GM04504 (cell line): ENCODE data around the gene ZDHHC19.
"Not testable (repeated sequence)": the region's sequence is repeated elsewhere in the genome, so short reads cannot be mapped to it uniquely, and the experiment has no call there.

Source experiments
- DNase-seq: peaks from one replicate; pipeline ENCODE4 v3.0.0-alpha.2; 2012; ENCODE audit warnings: low read depth

The ZDHHC19 gene

DNA sequence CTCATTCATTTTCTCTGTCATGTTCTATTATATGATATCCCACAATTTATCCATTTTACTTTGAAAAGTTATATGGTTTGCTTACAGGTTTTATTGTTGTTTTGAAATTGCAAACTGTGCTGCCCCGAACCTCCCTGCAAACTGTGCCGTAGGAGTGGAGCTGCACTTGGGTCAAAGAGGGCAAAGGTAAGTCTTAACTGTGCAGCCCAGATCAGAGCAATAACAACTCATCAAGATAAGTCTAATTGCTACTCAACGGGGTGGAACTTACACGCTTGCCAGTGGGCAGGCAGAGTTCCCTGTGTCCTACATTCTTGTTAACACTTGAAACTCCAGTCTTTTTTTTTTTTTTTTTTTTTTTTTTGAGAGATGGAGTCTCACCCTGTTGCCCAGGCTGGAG lies 33.2 kb downstream of the ZDHHC19 start:
- DNase-seq = no peak

DNA sequence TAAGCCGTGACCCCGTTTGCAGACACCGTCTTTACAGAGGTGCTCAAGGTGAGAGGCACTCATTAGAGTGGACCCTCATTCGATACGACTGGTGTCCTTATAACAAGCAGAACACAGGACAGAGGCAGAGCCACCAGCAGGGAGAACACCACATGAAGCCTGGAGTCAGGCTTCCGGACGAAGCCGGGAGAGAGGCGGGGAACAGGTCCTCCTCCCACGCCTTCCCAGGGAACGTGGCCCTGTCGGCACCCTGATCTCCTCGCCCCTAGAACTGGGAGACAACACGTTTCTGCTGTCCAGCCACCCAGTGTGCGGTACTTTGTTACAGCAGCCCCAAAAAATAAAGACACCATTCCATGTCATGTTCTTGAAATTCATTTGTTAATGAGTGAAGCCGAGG lies 33.6 kb downstream of the ZDHHC19 start:
- DNase-seq = no peak

DNA sequence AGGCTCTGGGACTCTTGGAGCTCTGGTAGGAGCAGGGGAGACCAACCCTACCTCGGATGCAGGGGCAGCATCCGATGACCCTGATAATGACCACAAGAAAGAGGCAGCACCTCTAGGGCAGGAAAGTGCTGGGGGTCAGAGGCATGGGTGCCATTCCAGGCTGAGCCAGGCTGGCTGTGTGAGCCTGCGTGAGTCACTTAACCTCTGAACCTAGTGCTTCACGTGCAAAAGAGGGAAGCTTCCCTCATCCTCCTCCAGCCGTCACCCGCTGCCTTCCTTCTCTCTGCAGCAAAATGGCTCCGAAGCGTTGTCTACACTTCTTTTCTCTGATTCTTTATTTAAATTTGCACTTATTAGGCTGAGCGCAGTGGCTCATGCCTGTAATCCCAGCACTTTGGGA lies 35.5 kb downstream of the ZDHHC19 start:
- no peak for DNase-seq

DNA sequence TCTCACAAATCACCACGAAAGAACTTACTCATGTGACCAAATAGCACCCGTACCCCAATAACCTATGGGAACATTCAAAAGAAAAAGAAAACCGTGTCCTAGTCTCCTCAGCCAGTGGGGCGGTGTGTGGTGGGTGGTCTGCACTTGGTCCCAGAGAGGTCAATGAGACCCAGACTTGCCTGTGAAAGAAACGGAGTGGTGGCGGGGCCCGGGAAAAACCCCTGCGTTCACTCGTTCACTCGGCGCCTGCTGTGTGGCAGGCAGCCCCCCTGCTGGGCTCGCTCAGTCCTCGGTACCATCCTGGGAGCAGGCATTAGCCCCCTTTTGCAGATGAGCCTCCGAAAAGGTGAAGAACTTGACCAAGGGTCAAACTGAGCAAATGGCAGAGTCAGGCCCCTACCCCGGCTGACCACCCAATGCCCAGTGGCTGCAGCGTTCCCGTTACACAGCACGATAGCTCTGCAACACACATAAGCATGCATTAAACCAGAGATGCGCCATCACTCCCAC lies 36.0 kb downstream of the ZDHHC19 start:
- DNase-seq = no peak

DNA sequence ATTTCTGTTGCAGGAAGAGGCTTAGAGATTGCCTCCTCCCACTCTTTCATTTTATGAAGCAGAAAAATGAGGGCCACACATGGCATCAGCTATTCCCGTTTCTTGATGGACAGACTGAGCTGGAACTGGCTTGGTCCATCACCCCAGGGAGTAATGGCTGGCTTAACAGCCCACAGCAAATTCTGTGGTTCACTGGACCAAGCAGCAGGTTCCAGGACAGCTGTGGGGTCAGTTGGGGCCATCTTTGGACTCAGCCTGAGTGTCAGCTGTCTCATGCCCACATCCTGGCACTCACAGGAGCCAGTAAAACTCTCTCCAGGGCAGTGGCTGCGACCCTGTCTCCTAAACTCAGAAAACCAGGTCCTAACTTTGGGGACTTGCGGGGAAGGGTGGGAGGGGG lies 36.5 kb downstream of the ZDHHC19 start:
- no peak for DNase-seq

DNA sequence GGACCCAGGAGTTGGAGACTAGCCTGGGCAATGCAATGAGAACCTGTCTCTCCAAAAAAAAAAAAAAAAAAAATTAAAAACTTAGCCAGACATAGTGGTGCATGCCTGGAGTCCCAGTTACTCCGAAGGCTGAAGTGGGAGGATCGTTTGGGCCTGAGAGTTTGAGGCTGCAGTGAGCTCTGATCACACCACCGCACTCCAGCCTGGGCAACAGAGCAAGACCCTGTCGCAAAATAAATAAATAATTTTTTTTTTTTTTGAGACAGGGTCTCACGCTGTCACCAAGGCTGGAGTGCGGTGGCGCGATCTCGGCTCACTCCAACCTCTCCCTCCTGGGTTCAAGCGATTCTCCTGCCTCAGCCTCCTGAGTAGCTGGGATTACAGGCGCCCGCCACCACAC lies 40.9 kb downstream of the ZDHHC19 start:
- not testable (repeated sequence) for DNase-seq

DNA sequence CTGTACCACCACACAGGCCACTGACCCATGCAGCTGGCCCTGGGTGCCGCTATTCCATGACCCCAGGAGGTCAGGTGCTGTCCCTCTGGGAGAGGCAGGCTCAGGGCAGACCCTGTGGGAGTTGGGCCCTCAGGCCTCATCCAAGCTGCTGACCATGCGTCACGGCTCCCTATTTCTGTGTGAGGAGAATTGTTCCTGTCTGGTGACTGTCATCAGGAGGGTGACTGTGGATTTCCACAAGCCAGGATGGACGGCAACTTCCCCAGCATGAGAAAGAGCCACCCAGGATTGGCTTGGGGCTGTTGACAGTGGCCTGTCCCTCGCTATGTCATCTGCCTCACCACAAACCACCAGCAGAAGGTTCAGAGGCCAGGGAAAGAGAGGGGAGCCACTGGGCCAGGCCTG lies 41.4 kb downstream of the ZDHHC19 start:
- no peak for DNase-seq

DNA sequence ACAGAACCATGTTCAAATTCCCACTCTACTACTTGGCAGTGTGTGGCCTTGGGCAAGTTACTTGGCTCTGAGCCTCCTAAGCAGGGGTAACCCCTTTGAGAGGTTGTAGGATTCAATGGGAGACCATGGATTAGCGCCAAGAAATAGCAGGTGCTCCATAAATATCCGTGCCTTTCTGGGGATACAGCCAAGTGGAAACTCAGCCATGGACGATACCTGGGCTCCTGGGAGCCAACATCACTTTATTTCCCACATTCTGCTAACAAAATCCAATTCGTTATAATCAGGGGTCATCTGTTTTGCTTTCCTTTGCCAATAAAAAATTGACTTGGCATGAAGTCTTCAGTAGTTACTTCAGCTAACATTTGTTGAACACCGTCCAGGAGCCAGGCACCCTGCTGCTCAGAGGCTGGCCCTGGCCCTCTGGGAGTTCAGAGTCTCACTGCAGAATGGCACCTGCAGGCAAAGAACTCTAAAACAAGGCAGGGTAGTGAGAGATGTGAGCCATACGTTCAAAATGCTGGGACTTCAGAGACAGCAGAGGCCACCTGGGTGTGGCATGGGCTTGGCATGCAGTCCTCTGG lies 42.3 kb downstream of the ZDHHC19 start:
- no peak for DNase-seq

DNA sequence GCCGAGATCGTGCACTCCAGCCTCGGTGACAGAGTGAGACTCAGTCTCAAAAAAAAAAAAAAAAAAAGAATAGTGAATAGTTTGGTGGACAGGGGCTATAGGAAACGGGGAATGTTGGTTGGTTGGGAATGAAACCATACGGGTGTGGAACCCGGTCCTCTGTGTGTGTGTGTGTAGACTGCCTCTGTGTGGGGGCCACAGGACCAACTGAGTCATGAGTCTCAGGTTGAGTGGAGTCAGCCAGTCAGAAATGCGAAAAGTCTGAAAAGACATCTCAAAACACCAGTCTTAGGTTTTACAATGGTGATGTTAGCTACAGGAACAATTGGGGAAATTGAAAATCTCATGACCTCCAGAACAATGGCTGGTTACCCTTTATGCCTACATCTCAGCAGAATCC lies 44.5 kb downstream of the ZDHHC19 start:
- DNase-seq = no peak

DNA sequence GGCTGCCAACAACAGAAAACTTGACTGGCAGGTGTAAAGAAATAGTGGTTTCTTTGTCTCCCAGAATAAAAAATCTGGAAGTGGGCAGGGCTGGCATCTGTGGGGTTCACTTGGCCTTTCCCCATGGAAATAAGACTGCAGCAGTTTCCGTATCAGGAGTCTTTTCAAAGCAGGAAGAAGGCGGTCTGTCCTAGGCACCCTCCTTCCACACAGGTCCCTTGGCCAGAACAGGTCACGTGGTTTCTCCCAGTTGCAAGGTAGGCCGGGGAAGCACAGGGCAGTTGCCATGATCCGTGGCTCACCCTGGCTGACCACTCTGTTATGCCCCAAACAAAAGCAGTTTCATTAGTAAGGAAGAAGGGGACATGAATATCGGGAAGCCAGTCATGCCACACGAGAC lies 45.4 kb downstream of the ZDHHC19 start:
- DNase-seq = no peak

DNA sequence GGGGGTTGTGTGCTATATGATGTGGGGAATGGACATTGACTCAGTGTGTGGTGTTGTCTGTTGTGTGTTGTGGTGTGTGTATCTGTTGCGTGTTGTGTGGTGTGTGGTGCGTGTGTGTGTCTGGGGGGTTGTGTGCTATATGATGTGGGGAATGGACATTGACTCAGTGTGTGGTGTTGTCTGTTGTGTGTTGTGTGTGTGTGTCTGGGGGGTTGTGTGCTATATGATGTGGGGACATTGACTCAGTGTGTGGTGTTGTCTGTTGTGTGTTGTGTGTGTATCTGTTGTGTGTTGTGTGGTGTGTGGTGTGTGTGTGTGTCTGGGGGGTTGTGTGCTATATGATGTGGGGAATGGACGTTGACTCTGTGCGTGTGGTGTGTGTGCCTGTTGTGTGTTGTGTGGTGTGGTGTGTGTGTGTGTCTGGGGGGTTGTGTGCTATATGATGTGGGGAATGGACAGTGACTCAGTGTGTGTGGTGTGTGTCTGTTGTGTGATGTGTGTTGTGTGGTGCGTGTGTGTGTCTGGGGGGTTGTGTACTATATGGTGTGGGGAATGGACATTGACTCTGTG lies 46.1 kb downstream of the ZDHHC19 start:
- DNase-seq = not testable (repeated sequence)

DNA sequence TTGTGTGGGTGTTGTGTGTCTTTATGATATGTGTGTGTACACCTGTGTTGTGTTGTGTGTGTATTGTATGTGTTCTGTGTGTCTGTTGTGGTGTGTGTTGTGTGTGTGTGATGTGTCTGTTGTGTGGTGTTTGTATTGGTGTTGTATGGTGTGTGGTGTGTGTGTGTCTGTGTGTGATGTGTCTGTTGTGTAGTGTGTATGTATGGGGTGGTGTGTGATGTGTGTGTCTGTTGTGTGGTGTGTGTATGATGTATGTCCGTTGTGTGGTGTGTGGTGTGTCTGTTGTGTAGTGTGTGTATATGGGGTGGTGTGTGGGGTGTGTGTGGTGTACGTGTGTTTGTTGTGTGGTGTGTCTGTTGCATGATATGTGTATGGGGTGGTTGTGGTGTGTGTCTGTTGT lies 46.6 kb downstream of the ZDHHC19 start:
- no peak for DNase-seq

DNA sequence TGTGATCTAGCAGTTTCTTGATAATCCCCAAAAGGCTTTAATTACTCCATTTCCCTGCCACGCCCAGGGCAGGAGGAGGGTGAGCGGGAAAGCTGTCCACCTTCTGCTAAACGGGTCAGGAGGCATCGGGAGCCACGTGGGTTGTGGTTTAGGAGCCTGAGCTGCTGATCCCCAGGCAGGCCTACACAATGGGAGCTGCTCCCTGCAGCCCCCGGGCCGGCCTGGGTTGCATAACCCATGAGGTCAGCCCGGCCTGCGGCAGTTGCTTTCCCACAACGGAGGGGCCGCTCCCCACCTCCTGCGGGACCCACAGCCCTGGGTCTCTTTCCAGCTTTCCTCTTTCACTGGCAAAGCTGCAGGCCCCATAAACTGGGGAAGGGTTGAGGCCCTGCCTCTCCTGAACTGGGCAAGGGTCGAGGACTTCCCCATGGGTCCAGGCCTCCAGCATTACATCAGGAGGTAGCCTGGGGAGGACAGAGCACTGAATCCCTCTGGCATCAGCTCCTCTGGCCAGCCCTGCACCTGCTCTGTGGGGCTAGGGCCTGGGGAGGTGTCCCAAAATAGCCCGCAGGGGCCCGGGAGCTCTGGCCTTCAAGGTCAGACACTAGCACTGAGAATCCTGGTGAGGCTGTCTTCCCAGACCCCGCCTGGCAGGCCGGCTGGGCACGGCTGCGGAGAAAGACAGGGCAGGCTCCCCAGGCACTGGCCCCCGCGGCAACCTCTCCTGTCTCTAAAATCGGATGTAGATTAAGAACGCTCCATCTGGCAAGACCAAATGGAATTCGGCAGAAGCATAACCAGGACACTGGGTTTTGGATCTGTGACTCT lies 47.3 kb downstream of the ZDHHC19 start:
- DNase-seq = no peak

DNA sequence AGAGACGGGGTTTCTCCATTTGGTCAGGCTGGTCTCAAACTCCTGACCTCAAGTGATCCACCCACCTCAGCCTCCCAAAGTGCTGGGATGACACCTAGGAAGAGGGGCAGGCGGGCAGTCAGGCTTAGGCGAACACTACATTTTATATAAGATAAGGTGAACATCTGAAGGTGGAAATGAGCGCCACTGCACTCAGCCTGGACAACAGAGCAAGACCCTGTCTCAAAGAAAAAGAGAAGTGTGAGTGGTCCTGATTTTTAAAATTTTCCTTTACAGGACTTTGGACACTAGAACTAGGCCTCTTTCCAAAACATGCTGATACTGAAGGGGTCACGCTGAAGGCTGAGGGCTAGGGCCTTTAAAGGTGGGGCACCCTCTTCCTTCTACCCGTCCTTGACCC lies 48.0 kb downstream of the ZDHHC19 start:
- no peak for DNase-seq

DNA sequence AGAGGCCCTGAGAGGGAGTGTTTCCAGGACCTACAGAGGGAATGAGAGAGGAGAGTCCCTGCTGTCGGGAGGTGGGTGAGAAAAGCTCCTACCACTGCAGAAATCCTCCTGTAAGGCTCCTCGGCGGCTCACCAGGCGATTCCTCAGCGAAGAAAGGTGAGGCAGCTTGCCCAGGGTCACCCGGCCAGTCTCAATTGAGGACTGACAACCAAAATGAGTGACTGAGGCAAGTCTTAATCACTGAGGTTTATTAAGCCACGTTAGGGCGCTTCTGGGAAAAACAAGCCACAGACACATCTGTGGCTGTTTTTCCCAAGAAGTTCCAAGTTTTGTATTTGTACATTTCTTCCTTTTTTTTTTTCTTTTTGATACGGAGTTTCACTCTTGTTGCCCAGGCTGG lies 48.5 kb downstream of the ZDHHC19 start:
- DNase-seq = no peak

DNA sequence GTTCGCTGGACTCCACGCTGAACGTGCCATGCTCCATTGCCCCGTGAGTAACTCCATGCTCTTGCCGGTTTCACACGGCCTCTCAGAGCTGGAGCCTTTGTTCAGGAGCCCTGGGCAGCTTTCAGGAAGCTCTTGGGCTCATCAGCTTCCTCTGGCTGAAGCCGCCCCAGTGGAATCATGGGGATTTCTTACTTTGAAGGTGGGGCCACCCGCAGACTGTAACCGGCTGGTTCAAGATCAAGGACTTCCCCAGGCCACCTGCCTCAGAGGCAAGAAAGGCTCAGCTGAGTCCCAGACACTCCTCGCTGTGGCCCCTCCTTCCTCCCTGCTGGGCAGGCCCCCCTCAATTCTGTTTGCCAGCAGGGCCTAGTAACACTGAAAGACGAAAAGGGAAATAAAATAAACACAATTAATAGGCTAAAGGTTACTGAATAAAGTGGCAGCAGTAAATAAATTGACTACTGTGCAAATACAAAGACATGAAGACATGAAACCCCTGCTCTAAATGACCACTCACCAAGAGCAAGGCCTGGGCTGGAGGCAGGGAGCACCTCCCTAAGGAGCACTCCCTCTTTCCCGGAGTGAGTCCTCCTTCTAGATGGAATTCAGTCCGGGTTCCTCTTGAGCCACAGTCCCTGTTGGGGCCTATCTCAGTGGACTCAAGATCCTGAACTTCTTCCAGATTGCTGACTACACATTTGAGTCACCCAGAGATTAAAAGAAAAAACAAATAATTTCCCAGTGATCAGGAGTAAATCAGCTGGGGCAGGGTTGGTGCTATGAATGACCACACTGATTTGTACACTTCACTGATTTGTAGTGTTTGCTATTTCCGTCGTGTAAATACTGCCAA lies 51.0 kb downstream of the ZDHHC19 start:
- peak; percentile 42 for DNase-seq

DNA sequence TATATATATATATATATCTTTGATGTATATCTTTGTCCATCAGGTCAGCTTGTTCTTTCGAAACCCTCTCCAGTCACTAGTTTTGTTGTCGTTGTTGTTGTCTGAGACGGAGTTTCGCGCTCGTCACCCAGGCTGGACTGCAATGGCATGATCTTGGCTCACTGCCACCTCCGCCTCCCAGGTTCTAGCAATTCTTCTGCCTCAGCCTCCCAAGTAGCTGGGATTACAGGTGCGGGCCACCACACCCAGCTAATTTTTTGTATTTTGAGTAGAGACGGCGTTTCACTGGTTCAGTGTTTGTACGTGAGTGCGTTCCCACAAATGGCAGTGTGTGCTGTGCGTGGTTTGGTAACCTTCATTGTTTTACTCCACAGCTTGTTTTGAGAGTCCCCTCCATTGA lies 51.7 kb downstream of the ZDHHC19 start:
- DNase-seq = no peak

DNA sequence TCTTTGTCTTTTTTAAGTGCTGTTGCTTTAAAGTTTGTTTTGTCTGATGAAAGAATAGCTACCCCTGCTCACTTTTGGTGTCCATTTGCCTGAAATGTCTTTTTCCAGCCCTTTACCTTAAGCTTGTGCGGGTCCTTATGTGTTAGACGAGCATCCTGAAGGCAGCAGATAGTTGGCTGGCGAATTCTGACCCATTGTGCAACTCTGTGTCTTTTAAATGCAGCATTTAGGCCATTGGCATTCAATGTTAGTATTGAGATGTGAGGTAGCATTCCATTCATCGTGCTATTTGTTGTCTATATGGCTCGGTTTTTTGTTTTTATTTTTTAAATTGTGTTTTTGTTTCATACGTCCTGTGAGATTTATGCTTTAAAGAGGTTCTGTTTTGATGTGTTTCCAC lies 55.0 kb downstream of the ZDHHC19 start:
- DNase-seq = no peak

DNA sequence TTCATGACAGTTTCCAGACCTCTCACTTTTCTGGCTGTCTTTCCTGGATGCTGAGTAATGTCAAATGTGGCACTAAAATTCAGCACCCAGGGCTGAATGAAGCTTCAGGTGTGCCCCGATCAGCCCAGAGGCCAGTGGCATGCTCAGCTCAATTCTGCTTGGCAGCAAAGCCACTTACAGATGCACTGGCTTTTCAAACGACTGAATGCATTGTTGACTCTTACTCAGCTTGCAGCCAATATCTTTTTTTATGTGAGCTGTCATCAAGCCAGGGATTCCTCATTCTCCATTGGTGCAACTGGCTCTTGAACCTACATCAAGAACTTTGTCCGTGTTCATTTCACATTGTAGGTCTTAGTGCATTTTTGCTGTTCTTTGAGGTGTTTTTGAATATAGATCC lies 60.7 kb downstream of the ZDHHC19 start:
- no peak for DNase-seq

DNA sequence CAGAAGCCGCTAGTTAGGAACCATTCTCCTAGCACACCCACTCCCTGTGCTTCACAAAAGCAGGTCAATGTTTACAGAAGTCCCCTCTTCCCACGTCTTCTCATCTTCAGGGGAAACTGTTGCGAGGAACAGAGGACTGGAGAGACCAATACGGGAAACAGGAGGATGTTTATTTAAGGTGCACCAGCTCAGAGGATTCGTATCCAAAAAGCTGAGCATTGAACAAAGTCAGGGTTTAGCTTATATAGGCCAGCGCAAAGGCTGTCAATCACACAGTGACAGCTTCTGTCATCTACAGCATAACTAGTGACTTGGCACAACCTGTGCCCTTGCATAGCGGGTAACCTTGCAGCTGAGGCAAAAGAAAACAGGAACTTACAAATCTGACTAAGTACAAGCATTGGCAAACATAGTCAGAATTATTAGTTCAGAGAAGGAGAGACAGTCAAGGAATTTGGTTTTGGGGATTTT lies 61.3 kb downstream of the ZDHHC19 start:
- DNase-seq = no peak

DNA sequence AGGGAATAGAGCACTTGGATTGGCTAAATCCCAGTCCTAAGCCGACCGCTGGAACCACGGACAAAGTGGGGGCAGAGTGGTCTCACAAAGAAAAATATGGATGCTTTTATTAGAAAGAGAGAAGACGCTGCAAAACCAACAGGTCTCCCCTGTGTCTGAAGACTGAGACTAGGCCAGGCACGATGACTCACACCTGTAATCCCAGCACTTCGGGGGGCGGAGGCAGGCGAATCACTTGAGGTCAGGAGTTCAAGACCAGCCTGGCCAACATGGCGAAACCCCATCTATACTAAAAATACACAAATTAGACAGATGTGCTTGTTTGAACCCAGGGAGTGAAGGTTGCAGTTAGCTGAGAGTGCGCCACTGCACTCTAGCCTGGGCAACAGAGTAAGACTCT lies 61.8 kb downstream of the ZDHHC19 start:
- DNase-seq = no peak
